Natural killer cell (primary cell): ENCODE measurements around the gene MCM10. TPM values are rescaled to one million over a fixed set of nuclear protein-coding genes. Genes with fewer than 3 reads are reported as not detected.

Experiments
- ATAC-seq, 3 donors: fragments of 150-1000 bp in 2 of 3; fragments of 200-7000 bp in 1 of 3; cut with Tn5 transposase; 1 replicate in 1 of 3; 2 replicates in 2 of 3; pipeline ENCODE4 v1.10.0; 2021; ENCODE audit warnings: mild to moderate bottlenecking in 2 of 3, moderate library complexity in 2 of 3
- DNase-seq, 2 donors: peaks; one replicate each; pipeline versions ENCODE4 v3.0.0 to v3.0.0-alpha.2; 2013 to 2021; ENCODE audit warnings: mixed read lengths in 1 of 2
- H3K27ac ChIP-seq: one replicate; pipeline ENCODE4 v1.5.1; 2013; ENCODE audit warnings: mild to moderate bottlenecking, low read length
- H3K27me3 ChIP-seq: one replicate; pipeline ENCODE4 v1.6.1; 2013; ENCODE audit warnings: low read length; ENCODE audit not compliant: control insufficient read depth, insufficient read depth
- H3K36me3 ChIP-seq: one replicate; pipeline ENCODE4 v1.6.1; 2013; ENCODE audit warnings: low read length; ENCODE audit not compliant: control insufficient read depth, insufficient read depth
- H3K4me1 ChIP-seq: one replicate; pipeline ENCODE4 v1.6.1; 2013; ENCODE audit warnings: low read length; ENCODE audit not compliant: control insufficient read depth, insufficient read depth
- H3K4me3 ChIP-seq: one replicate; pipeline ENCODE4 v1.5.1; 2013; ENCODE audit warnings: low read length
- H3K9me3 ChIP-seq: one replicate; pipeline ENCODE4 v1.6.1; 2013; ENCODE audit warnings: low read length; ENCODE audit not compliant: control insufficient read depth, insufficient read depth
- H3K27ac Mint-ChIP-seq, 2 donors: one replicate each; pipeline ENCODE4 v1.8.0; 2022; ENCODE audit warnings: mild to moderate bottlenecking in 2 of 2, mixed read lengths in 2 of 2, moderate library complexity in 1 of 2
- H3K27me3 Mint-ChIP-seq, 2 donors: one replicate each; pipeline ENCODE4 v1.8.0; 2022; ENCODE audit warnings: low read depth in 2 of 2, mixed read lengths in 2 of 2
- H3K36me3 Mint-ChIP-seq: one replicate; pipeline ENCODE4 v1.8.0; 2022; ENCODE audit warnings: mixed read lengths
- H3K4me1 Mint-ChIP-seq, 2 donors: one replicate each; pipeline ENCODE4 v1.8.0; 2022; ENCODE audit warnings: mixed read lengths in 2 of 2
- H3K4me3 Mint-ChIP-seq: one replicate; pipeline ENCODE4 v1.8.0; 2022; ENCODE audit warnings: mild to moderate bottlenecking, moderate library complexity, mixed read lengths
- H3K9me3 Mint-ChIP-seq, 2 donors: one replicate each; pipeline ENCODE4 v1.8.0; 2022; ENCODE audit warnings: mixed read lengths in 2 of 2
- WGBS: methylation state at CpG from one replicate; pipeline ENCODE4 v1.1.7; 2013; ENCODE audit warnings: missing lambda C conversion rate; ENCODE audit not compliant: insufficient coverage; 5-methylcytosine and 5-hydroxymethylcytosine counted together
- intact Hi-C: fragments of 100-400 bp; cut with micrococcal nuclease; formaldehyde crosslinking; loops from one replicate; pipeline ENCODE4 v1.14.2; 2022
- total RNA-seq, 4 donors: library from RNA; stranded (reverse); fragments of 120-200 nt in 1 of 4; gene quantifications; one replicate each; pipeline versions ENCODE4 v1.2.3 to v1.2.4, GENCODE V29; 2013 to 2022
- TF ChIP-seq, protein P1 (sequence below): fragments of 200-600 bp; IDR thresholded peaks from one replicate; pipeline ENCODE4 v1.8.0; 2022; ENCODE audit warnings: antibody characterized with exemption

Gene MCM10
- total RNA-seq, 3 donors from 2014 or later (not counting 1 experiment from before 2014, with no cell fraction given) = 0.73 to 2.9 (median 1.3) TPM

DNA sequence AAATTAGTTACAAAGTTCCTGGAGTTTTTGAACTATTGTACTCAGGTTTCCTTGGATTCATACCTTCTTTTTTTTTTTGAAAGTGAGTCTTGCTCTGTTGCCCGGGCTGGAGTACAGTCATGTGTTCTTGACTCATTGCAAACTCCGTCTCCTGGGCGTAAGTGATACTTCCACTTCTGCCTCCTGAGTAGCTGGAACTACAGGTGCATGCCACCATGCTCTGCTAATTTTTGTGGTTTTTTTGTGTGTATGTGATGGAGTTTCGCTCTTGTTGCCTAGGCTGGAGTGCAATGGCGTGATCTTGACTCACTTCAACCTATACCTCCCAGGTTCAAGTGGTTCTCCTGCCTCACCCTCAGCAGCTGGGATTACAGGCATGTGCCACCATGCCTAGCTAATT lies 22.3 kb downstream of the MCM10 start:
- H3K4me3 ChIP-seq = no peak overlapping the region
- H3K36me3 Mint-ChIP-seq = no peaks in the 10 kb centered on the region
- H3K27me3 Mint-ChIP-seq = no peaks in the 10 kb centered on the region
- H3K4me1 Mint-ChIP-seq = no peaks in the 10 kb centered on the region
- TF ChIP-seq, protein P1, sequence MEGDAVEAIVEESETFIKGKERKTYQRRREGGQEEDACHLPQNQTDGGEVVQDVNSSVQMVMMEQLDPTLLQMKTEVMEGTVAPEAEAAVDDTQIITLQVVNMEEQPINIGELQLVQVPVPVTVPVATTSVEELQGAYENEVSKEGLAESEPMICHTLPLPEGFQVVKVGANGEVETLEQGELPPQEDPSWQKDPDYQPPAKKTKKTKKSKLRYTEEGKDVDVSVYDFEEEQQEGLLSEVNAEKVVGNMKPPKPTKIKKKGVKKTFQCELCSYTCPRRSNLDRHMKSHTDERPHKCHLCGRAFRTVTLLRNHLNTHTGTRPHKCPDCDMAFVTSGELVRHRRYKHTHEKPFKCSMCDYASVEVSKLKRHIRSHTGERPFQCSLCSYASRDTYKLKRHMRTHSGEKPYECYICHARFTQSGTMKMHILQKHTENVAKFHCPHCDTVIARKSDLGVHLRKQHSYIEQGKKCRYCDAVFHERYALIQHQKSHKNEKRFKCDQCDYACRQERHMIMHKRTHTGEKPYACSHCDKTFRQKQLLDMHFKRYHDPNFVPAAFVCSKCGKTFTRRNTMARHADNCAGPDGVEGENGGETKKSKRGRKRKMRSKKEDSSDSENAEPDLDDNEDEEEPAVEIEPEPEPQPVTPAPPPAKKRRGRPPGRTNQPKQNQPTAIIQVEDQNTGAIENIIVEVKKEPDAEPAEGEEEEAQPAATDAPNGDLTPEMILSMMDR = no peak
- no peaks in the 10 kb centered on the region for H3K36me3 ChIP-seq
- intact Hi-C loops = no loop called here
- WGBS = 64% methylated on average over 5 of the region's 5 CpGs
- no peak overlapping the region for H3K27ac Mint-ChIP-seq
- no peak overlapping the region for H3K27ac ChIP-seq
- DNase-seq = no peak
- ATAC-seq = no peak
- H3K4me3 Mint-ChIP-seq = no peak overlapping the region
- no peaks in the 10 kb centered on the region for H3K27me3 ChIP-seq
- no peaks in the 10 kb centered on the region for H3K4me1 ChIP-seq
- H3K9me3 Mint-ChIP-seq = no peaks in the 10 kb centered on the region
- H3K9me3 ChIP-seq = no peaks in the 10 kb centered on the region

DNA sequence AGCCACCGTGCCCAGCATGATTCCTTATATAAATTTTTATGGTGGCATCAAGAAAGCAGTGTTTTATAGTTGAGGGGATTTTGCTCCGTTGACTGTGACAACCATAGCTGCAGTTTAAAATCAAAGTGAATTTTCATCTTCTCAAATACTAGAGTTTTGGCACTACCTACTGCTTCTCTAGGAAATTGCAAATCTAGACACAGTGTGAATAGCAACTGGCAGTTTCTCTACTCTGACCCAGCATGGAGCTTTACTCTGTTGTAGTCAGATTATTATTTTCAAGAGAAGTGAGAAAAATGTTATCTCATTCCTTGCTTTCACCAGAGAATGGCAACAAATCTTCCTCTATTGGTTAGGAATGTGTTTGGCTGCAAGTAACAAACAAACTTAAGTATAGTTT lies 22.9 kb downstream of the MCM10 start:
- H3K4me1 ChIP-seq = no peaks in the 10 kb centered on the region
- H3K27me3 ChIP-seq = no peaks in the 10 kb centered on the region
- Mint-ChIP-seq H3K27me3 (no peaks in the 10 kb centered on the region), H3K9me3 (no peaks in the 10 kb centered on the region), H3K36me3 (no peaks in the 10 kb centered on the region), H3K4me1 (no peaks in the 10 kb centered on the region), H3K4me3 (no peak overlapping the region), H3K27ac (no peak overlapping the region)
- DNase-seq = no peak
- no peak overlapping the region for H3K4me3 ChIP-seq
- no peak for ATAC-seq
- H3K36me3 ChIP-seq = no peaks in the 10 kb centered on the region
- TF ChIP-seq, protein P1 = no peak
- WGBS = 100% methylated on average over 1 of the region's 2 CpGs
- H3K27ac ChIP-seq = no peak overlapping the region
- intact Hi-C loops = no loop called here
- no peaks in the 10 kb centered on the region for H3K9me3 ChIP-seq

DNA sequence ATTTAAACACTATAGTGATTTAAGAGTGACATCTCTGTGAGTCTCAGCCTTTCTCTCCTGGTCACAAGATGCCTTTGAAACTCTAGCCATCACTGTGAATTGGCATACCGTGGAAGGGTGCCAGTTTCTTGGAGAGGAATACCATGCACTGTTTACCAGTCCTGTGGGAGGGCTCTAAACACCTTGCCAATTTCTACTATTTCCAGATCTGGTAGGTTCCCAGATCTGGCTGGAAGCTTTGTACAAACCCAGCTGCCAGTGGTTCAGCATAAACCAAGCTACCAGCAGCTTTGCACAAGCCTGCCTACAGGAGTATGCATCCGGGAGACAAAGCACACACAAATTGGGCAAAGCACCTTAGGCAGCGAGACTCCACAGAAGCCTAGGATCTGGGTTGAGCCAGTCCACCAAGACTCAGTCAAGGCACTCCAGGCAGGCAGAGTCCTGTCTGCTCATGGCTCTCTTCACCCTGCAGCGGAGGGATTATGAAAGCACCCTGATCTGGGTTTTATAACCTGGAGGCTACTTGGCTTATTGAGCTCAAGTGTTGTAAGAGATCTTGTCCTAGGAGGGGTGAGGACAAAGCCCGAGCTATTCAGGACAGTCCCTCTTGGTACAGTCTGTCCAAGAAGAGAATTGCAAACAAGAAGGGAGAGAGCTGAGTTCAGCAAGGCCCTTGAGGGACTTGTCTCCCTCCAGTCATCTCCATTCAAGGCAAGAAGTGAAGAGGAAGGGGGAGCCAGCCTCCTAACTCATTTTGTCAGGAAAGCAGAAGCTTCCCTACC lies 23.6 kb downstream of the MCM10 start:
- Mint-ChIP-seq H3K4me3 (no peak overlapping the region), H3K4me1 (no peaks in the 10 kb centered on the region), H3K36me3 (no peaks in the 10 kb centered on the region), H3K9me3 (no peaks in the 10 kb centered on the region), H3K27me3 (no peaks in the 10 kb centered on the region), H3K27ac (no peak overlapping the region)
- TF ChIP-seq, protein P1 = no peak
- 96% methylated on average over 5 of the region's 5 CpGs for WGBS
- Histone ChIP-seq H3K4me1 (no peaks in the 10 kb centered on the region), H3K27me3 (no peaks in the 10 kb centered on the region), H3K4me3 (no peak overlapping the region), H3K36me3 (no peaks in the 10 kb centered on the region), H3K9me3 (no peaks in the 10 kb centered on the region), H3K27ac (no peak overlapping the region)
- DNase-seq (no peak), ATAC-seq (no peak)
- intact Hi-C loops = no loop called here

DNA sequence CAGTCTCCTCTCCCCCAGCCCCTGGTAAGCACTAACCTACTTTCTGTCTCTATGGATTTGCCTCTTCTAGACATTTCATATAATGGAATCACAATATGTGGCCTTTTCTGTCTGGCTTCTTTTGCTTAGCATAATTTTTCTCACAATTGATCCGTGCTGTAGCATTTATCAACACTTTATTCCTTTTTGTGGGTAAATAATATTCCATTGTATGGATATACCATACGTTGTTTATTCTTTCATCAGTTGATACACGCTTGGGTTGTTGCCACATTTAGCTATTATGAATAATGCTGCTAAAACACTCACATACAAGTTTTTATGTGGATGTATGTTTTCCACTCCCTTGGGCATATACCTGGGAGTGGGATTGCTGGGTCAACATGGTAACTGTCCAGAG lies 25.8 kb downstream of the MCM10 start:
- Histone ChIP-seq H3K27me3 (no peaks in the 10 kb centered on the region), H3K4me1 (no peaks in the 10 kb centered on the region), H3K27ac (no peak overlapping the region), H3K4me3 (no peak overlapping the region), H3K36me3 (no peaks in the 10 kb centered on the region), H3K9me3 (no peaks in the 10 kb centered on the region)
- H3K9me3 Mint-ChIP-seq = no peaks in the 10 kb centered on the region
- H3K4me3 Mint-ChIP-seq = no peak overlapping the region
- TF ChIP-seq, protein P1 = no peak
- no peaks in the 10 kb centered on the region for H3K4me1 Mint-ChIP-seq
- ATAC-seq (no peak), DNase-seq (no peak)
- WGBS = no CpG with 5 or more reads among the region's 3 CpGs
- no peaks in the 10 kb centered on the region for H3K27me3 Mint-ChIP-seq
- H3K36me3 Mint-ChIP-seq = no peaks in the 10 kb centered on the region
- no peak overlapping the region for H3K27ac Mint-ChIP-seq
- intact Hi-C loops = no loop called here
